Prostate gland (tissue), 2 donors: ENCODE data around the gene METTL17.

ENCODE experiments used
- POLR2A ChIP-seq: fragments of 450-650 bp; IDR thresholded peaks from one replicate; pipeline ENCODE4 v1.6.1; 2016; ENCODE audit warnings: antibody characterized with exemption, mild to moderate bottlenecking
- TF ChIP-seq, protein P1 (sequence below), 4 experiments: fragments of 200-600 bp in 2 of 4; fragments of 450-650 bp in 2 of 4; sonication (generic) in 2 of 4; IDR thresholded peaks; 1 replicate in 3 of 4; 2 replicates in 1 of 4; pipeline ENCODE4 v1.5.1; 2016 to 2019; ENCODE audit warnings: antibody characterized with exemption in 4 of 4, mild to moderate bottlenecking in 2 of 4, moderate library complexity in 2 of 4

DNA sequence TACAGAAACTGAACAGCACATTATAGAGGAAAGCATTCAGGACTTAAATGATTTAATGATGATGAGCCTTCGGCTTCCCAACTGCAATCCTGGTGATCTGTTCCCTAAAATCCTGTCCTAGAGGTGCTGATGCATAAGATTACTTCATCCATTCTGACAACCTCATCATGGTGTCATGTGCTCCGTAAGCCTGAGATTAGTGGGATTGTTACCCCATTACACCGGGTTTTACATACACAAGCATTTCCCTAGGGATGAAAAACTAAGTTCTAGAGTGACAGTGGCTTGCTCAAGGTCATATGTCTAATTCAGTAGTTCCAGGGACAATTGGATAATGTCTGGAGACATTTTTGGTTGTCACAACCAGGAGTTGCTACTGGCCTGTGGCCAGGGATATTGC, 47.4 kb downstream of the METTL17 start:
- no peak for TF ChIP-seq POLR2A
- TF ChIP-seq, protein P1, sequence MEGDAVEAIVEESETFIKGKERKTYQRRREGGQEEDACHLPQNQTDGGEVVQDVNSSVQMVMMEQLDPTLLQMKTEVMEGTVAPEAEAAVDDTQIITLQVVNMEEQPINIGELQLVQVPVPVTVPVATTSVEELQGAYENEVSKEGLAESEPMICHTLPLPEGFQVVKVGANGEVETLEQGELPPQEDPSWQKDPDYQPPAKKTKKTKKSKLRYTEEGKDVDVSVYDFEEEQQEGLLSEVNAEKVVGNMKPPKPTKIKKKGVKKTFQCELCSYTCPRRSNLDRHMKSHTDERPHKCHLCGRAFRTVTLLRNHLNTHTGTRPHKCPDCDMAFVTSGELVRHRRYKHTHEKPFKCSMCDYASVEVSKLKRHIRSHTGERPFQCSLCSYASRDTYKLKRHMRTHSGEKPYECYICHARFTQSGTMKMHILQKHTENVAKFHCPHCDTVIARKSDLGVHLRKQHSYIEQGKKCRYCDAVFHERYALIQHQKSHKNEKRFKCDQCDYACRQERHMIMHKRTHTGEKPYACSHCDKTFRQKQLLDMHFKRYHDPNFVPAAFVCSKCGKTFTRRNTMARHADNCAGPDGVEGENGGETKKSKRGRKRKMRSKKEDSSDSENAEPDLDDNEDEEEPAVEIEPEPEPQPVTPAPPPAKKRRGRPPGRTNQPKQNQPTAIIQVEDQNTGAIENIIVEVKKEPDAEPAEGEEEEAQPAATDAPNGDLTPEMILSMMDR (IDR thresholded peaks at IDR 0.05) = no peak
